OCI-LY7 (cell line): ENCODE measurements around the gene PTPRT. TPM values are rescaled to one million over a fixed set of nuclear protein-coding genes. Genes with fewer than 3 reads are reported as not detected.

Experiments used
- BruUV-seq: library from RNA; stranded (reverse); fragments of 400-500 nt; replicated peaks from 2 replicates; lab custom pipeline; 2021; lab: Mats Ljungman, UMichigan
- CTCF ChIA-PET: fragments of 300-600 bp; sonication (Branson Sonifier 250); formaldehyde crosslinking; loops from one replicate; lab custom pipeline; 2022; ENCODE audit warnings: antibody characterized with exemption; ENCODE audit not compliant: unreplicated experiment; lab: Charles Lee
- POLR2A ChIA-PET: fragments of 300-600 bp; sonication (Branson Sonifier 250); formaldehyde crosslinking; loops from one replicate; lab custom pipeline; 2022; ENCODE audit warnings: antibody characterized with exemption; lab: Charles Lee
- DNase-seq: peaks from one replicate; pipeline ENCODE4 v3.0.0-alpha.2; 2015; ENCODE audit warnings: low spot score
- H2AFZ ChIP-seq: fragments of 200-600 bp; sonication (generic), shearing (Covaris generic); 2 replicates; pipeline ENCODE4 v1.6.1; 2014; ENCODE audit warnings: mild to moderate bottlenecking, antibody characterized with exemption, low read length, moderate library complexity
- H3K27ac ChIP-seq: fragments of 200-600 bp; sonication (generic); 2 replicates; pipeline ENCODE4 v1.5.1; 2014; ENCODE audit warnings: mixed run types, low read depth, mild to moderate bottlenecking, moderate library complexity, low read length, inconsistent platforms; ENCODE audit not compliant: poor library complexity, severe bottlenecking
- H3K36me3 ChIP-seq: fragments of 200-600 bp; sonication (generic); 2 replicates; pipeline ENCODE4 v1.6.1; 2014; ENCODE audit warnings: mild to moderate bottlenecking, antibody characterized with exemption, low read length, moderate library complexity, mixed read lengths; ENCODE audit not compliant: insufficient read depth
- H3K4me1 ChIP-seq: fragments of 200-600 bp; sonication (generic); 2 replicates; pipeline ENCODE4 v1.5.1; 2014; ENCODE audit warnings: mild to moderate bottlenecking, low read length; ENCODE audit not compliant: insufficient read depth, poor library complexity, severe bottlenecking
- H3K4me2 ChIP-seq: fragments of 200-600 bp; sonication (generic); 2 replicates; pipeline ENCODE4 v1.6.1; 2014; ENCODE audit warnings: mild to moderate bottlenecking, low read length
- H3K4me3 ChIP-seq: fragments of 200-600 bp; sonication (generic); 2 replicates; pipeline ENCODE4 v1.5.1; 2014; ENCODE audit warnings: mild to moderate bottlenecking, low read depth, low read length; ENCODE audit not compliant: poor library complexity, severe bottlenecking
- H3K79me2 ChIP-seq: fragments of 200-600 bp; sonication (generic); 2 replicates; pipeline ENCODE4 v1.6.1; 2016; ENCODE audit warnings: low read depth, mild to moderate bottlenecking, low read length, moderate library complexity, mixed read lengths; ENCODE audit not compliant: insufficient read depth
- H3K9me2 ChIP-seq: fragments of 200-600 bp; sonication (generic); 2 replicates; pipeline ENCODE4 v1.6.1; 2016; ENCODE audit warnings: mild to moderate bottlenecking, low read length, mixed read lengths; ENCODE audit not compliant: insufficient read depth
- H3K9me3 ChIP-seq: fragments of 200-600 bp; sonication (generic); 2 replicates; pipeline ENCODE4 v1.6.1; 2014; ENCODE audit warnings: mild to moderate bottlenecking, mixed run types, low read length, mixed read lengths
- H4K20me1 ChIP-seq: fragments of 200-600 bp; sonication (generic); 2 replicates; pipeline ENCODE4 v1.6.1; 2014; ENCODE audit warnings: mild to moderate bottlenecking, antibody characterized with exemption, low read length, moderate library complexity, mixed read lengths; ENCODE audit not compliant: insufficient read depth
- EZH2phosphoT487 ChIP-seq: fragments of 200-600 bp; sonication (generic); IDR thresholded peaks from 2 replicates; pipeline ENCODE4 v1.6.1; 2018; ENCODE audit warnings: low read depth, borderline replicate concordance, mild to moderate bottlenecking, mixed run types, antibody characterized with exemption, low read length, moderate library complexity, mixed read lengths
- intact Hi-C: fragments of 100-400 bp; cut with micrococcal nuclease; formaldehyde crosslinking; loops from one replicate; pipeline ENCODE4 v1.10.0; 2022; ENCODE audit not compliant: unreplicated experiment
- total RNA-seq, 2 experiments: library from RNA; depleted of rRNA in 1 of 2; stranded (reverse); fragments of >200 nt in 1 of 2; shearing (Covaris generic) in 1 of 2; gene quantifications; 2 replicates each; pipeline ENCODE4 v1.2.3, GENCODE V29; 2014 to 2022
- TF ChIP-seq, protein P1 (sequence below): fragments of 200-600 bp; sonication (generic); conservative IDR thresholded peaks from 2 replicates; pipeline ENCODE4 v1.5.1; 2014; ENCODE audit warnings: mild to moderate bottlenecking, antibody characterized with exemption, low read length, moderate library complexity, mixed read lengths

PTPRT gene
- total RNA-seq, 2 experiments from 2014 or later = not detected

DNA sequence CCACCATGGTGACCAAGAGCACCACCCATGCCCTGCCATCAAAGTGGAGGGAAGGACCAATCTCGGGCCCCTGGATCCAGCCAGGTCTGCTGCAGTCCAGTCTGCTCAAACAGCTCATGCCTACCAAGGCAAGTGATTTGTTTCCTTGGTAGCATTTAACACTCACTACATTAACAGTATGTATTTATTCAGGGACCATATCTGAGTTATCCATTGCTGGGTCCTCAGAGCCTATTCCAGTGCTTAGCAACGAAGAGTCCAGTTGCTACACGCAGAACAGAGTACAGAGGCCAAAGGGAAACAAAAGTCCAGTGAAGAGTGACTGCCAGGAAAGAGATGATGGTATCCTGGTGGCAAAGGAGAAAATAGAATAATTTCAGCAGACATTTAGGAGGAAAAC is 352.2 kb downstream of the PTPRT start:
- Histone ChIP-seq H3K4me1 (no peaks in the 10 kb centered on the region), H3K27ac (no peak overlapping the region), H3K9me2 (no peaks in the 10 kb centered on the region), H3K4me2 (no peak overlapping the region), H2AFZ (no peak overlapping the region), H3K36me3 (no peaks in the 10 kb centered on the region), H3K4me3 (no peak overlapping the region), H4K20me1 (no peaks in the 10 kb centered on the region), H3K9me3 (no peaks in the 10 kb centered on the region), H3K79me2 (no peaks in the 10 kb centered on the region)
- no TSS peak for BruUV-seq
- CTCF ChIA-PET = no interaction called here
- intact Hi-C loops = no loop called here
- DNase-seq = no peak
- POLR2A ChIA-PET = no interaction called here
- TF ChIP-seq, protein P1, sequence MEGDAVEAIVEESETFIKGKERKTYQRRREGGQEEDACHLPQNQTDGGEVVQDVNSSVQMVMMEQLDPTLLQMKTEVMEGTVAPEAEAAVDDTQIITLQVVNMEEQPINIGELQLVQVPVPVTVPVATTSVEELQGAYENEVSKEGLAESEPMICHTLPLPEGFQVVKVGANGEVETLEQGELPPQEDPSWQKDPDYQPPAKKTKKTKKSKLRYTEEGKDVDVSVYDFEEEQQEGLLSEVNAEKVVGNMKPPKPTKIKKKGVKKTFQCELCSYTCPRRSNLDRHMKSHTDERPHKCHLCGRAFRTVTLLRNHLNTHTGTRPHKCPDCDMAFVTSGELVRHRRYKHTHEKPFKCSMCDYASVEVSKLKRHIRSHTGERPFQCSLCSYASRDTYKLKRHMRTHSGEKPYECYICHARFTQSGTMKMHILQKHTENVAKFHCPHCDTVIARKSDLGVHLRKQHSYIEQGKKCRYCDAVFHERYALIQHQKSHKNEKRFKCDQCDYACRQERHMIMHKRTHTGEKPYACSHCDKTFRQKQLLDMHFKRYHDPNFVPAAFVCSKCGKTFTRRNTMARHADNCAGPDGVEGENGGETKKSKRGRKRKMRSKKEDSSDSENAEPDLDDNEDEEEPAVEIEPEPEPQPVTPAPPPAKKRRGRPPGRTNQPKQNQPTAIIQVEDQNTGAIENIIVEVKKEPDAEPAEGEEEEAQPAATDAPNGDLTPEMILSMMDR = no peak
- no peak for TF ChIP-seq EZH2phosphoT487

DNA sequence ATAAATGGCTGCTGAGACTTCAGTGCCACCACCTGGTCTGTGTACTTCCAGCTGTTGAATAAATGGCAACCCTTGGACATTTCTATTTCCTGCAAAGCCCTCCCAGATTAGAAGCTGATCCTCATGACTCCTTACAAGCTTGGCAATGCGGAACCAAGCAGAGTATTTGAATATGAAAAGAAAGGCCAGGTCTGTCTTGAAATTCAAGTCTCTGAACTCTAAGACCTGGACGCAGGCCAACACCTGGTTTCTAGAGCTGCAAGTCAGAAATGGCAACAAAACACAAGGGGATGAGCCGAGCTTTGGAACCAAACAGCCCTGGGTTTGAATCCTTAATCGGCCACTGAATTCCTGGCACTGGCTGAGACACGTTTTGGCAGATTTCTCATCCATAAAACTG is 353.4 kb downstream of the PTPRT start:
- Histone ChIP-seq H3K79me2 (no peaks in the 10 kb centered on the region), H3K4me1 (no peaks in the 10 kb centered on the region), H3K27ac (no peak overlapping the region), H3K4me3 (no peak overlapping the region), H3K36me3 (no peaks in the 10 kb centered on the region), H2AFZ (no peak overlapping the region), H4K20me1 (no peaks in the 10 kb centered on the region), H3K4me2 (no peak overlapping the region), H3K9me2 (no peaks in the 10 kb centered on the region), H3K9me3 (no peaks in the 10 kb centered on the region)
- POLR2A ChIA-PET = no interaction called here
- CTCF ChIA-PET = no interaction called here
- intact Hi-C loops = no loop called here
- no TSS peak for BruUV-seq
- no peak for DNase-seq
- TF ChIP-seq EZH2phosphoT487 = no peak

DNA sequence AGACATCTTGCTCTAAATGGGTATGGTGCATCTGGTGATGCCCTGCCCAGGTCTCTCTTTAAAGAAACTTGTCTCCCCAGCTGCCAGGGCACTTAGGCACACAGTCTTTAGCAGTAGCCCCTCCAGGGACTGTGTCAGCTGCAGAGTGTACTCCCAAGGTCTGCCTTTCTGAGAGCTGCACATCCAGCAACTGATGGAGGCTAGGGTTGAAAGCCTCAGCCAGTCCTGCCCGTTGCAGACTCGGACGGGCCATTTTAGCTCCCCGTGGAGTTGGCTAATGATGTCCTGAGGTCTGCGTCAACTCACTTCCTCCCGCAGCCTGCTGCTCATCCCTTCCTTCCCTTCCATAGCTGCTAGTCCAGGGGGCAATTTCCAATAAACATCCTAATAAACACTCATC is 381.8 kb downstream of the PTPRT start:
- H3K4me3 ChIP-seq = no peak overlapping the region
- H3K9me2 ChIP-seq = no peaks in the 10 kb centered on the region
- H2AFZ ChIP-seq = no peak overlapping the region
- TF ChIP-seq, protein P1 = no peak
- TF ChIP-seq EZH2phosphoT487 = no peak
- intact Hi-C loops = no loop called here
- POLR2A ChIA-PET = no interaction called here
- CTCF ChIA-PET = no interaction called here
- no peak for DNase-seq
- H3K4me2 ChIP-seq = no peak overlapping the region
- H3K4me1 ChIP-seq = no peaks in the 10 kb centered on the region
- H3K79me2 ChIP-seq = no peaks in the 10 kb centered on the region
- no TSS peak for BruUV-seq
- no peaks in the 10 kb centered on the region for H3K9me3 ChIP-seq
- H3K36me3 ChIP-seq = no peaks in the 10 kb centered on the region
- no peaks in the 10 kb centered on the region for H4K20me1 ChIP-seq
- H3K27ac ChIP-seq = no peak overlapping the region
